Sigmoid colon (tissue), 7 donors: ENCODE measurements around the gene MAPK7. TPM values are rescaled to one million over a fixed set of nuclear protein-coding genes. Genes with fewer than 3 reads are reported as not detected.
"Not testable (repeated sequence)": the region's sequence is repeated elsewhere in the genome, so short reads cannot be mapped to it uniquely, and the experiment has no call there.

Experiments used
- DNase-seq: peaks from one replicate; pipeline ENCODE4 v3.0.0-alpha.2; 2019
- H3K27ac ChIP-seq, 4 donors: fragments of 200-600 bp; sonication (generic); one replicate each; pipeline ENCODE4 v1.5.1; 2016 to 2019; ENCODE audit warnings: mild to moderate bottlenecking in 1 of 4
- H3K27me3 ChIP-seq, 3 donors: fragments of 200-600 bp; sonication (generic); one replicate each; pipeline ENCODE4 v1.5.1; 2019; ENCODE audit warnings: mild to moderate bottlenecking in 1 of 3
- H3K36me3 ChIP-seq, 4 donors: fragments of 200-600 bp; sonication (generic); one replicate each; pipeline ENCODE4 v1.5.1; 2016 to 2019
- H3K4me1 ChIP-seq, 4 donors: fragments of 200-600 bp; sonication (generic); one replicate each; pipeline ENCODE4 v1.5.1; 2017 to 2019
- H3K4me3 ChIP-seq, 4 donors: fragments of 200-600 bp; sonication (generic); one replicate each; pipeline ENCODE4 v1.5.1; 2017 to 2019; ENCODE audit warnings: mild to moderate bottlenecking in 2 of 4, moderate library complexity in 1 of 4
- H3K9me3 ChIP-seq, 4 donors: fragments of 200-600 bp in 3 of 4; sonication (generic) in 3 of 4; one replicate each; pipeline versions ENCODE4 v1.5.1 to v1.6.1; 2013 to 2019
- CTCF ChIP-seq, 4 experiments: fragments of 450-650 bp in 3 of 4; fragments of 200-600 bp in 1 of 4; IDR thresholded peaks; one replicate each; pipeline ENCODE4 v1.5.1; 2016 to 2019; ENCODE audit warnings: antibody characterized with exemption in 4 of 4, mild to moderate bottlenecking in 3 of 4, moderate library complexity in 2 of 4
- EP300 ChIP-seq, 4 donors: sonication (generic); formaldehyde crosslinking; IDR thresholded peaks; one replicate each; pipeline ENCODE4 v1.6.1; 2017; ENCODE audit warnings: antibody characterized with exemption in 4 of 4
- POLR2A ChIP-seq, 2 donors: fragments of 450-650 bp; IDR thresholded peaks; one replicate each; pipeline ENCODE4 v1.6.1; 2016; ENCODE audit warnings: antibody characterized with exemption in 2 of 2, mild to moderate bottlenecking in 2 of 2, moderate library complexity in 2 of 2
- POLR2AphosphoS5 ChIP-seq, 4 donors: sonication (generic); formaldehyde crosslinking; IDR thresholded peaks; one replicate each; pipeline ENCODE4 v1.6.1; 2017; ENCODE audit warnings: antibody characterized with exemption in 4 of 4
- WGBS, 2 donors: extraction: QIAGEN DNeasy Blood & Tissue Kit; methylation state at CpG; one replicate each; pipeline ENCODE4 v1.1.7; 2013; 5-methylcytosine and 5-hydroxymethylcytosine counted together
- intact Hi-C: fragments of 100-400 bp; cut with DNase I; formaldehyde crosslinking; loops from one replicate; pipeline ENCODE4 v1.15.1; 2023
- polyA plus RNA-seq, 3 donors: library from polyadenylated mRNA; stranded (reverse); fragments of 200-250 nt; gene quantifications; one replicate each; pipeline ENCODE4 v1.2.3, GENCODE V29; 2013
- total RNA-seq, 4 donors: library from RNA; depleted of rRNA; stranded (reverse); fragments of >200 nt; gene quantifications; one replicate each; pipeline ENCODE4 v1.1.0, GENCODE V29; 2016
- donor health status: healthy with polysubstance abuse.
- donor health status: Bipolar disorder and iron deficiency.
- donor health status: healthy.

Gene MAPK7
- total and polyA plus RNA-seq, 7 donors, result 18.3 to 45.7 (median 28.5) TPM

GRCh38 chr17:19348806-19349205, 29.5 kb upstream of the MAPK7 start:
- Histone ChIP-seq H3K4me1 (peaks cover 0 to 31% (median 24%) of the 10 kb centered on the region in 4 donors), H3K27ac (no peak overlapping the region), H3K36me3 (no peaks in the 10 kb centered on the region), H3K9me3 (no peaks in the 10 kb centered on the region), H3K4me3 (no peak overlapping the region), H3K27me3 (no peaks in the 10 kb centered on the region)
- intact Hi-C loops, result no loop called here
- WGBS, 2 donors, result 90 to 93% methylated on average over 9 of the region's 9 CpGs
- TF ChIP-seq EP300 (IDR thresholded peaks at IDR 0.05) (no peak), CTCF (IDR thresholded peaks at IDR 0.05) (no peak), POLR2A (IDR thresholded peaks at IDR 0.05) (no peak), POLR2AphosphoS5 (IDR thresholded peaks at IDR 0.05) (no peak)
- DNase-seq, result peak; percentile 58

DNA sequence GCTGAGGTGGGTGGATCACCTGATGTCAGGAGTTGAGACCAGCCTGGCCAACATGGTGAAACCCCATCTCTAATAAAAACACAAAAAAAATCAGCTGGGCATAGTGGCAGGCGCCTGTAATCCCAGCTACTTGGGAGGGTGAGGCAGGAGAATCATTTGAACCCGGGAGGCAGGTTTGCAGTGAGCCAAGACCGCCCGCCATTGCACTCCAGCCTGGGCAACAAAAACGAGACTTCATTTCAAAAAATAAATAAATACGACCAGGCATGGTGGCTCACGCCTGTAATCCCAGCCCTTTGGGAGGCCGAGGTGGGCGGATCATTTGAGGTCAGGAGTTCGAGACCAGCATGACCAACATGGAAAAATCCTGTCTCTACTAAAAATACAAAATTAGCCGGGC, 24.9 kb upstream of the MAPK7 start:
- WGBS, 2 donors, result 95% methylated on average over 11 of the region's 11 CpGs
- intact Hi-C loops, H3K9me3 ChIP-seq, H3K27me3 ChIP-seq, H3K27ac ChIP-seq, H3K4me1 ChIP-seq, H3K4me3 ChIP-seq: not testable (repeated sequence)
- peak; percentile 44 for DNase-seq
- H3K36me3 ChIP-seq, result peaks cover 0 to 16% (median 0%) of the 10 kb centered on the region in 4 donors

- Histone ChIP-seq H3K27me3 (no peaks in the 10 kb centered on the region), H3K4me3 (no peak overlapping the region), H3K27ac (no peak overlapping the region), H3K4me1 (no peaks in the 10 kb centered on the region), H3K36me3 (peaks cover 0 to 19% (median 2%) of the 10 kb centered on the region in 4 donors), H3K9me3 (no peaks in the 10 kb centered on the region)
- DNase-seq, result no peak
- intact Hi-C loops, result no loop called here
- TF ChIP-seq EP300 (IDR thresholded peaks at IDR 0.05) (no peak), POLR2A (IDR thresholded peaks at IDR 0.05) (no peak), CTCF (IDR thresholded peaks at IDR 0.05) (no peak), POLR2AphosphoS5 (IDR thresholded peaks at IDR 0.05) (no peak)
- 80% methylated on average over 6 of the region's 6 CpGs for WGBS, 2 donors
These were observed 23.6 kb upstream of the MAPK7 start for GRCh38 chr17:19354748-19355147.

- peak; percentile 40 for DNase-seq
- Histone ChIP-seq H3K4me3 (no peak overlapping the region), H3K4me1 (peaks cover 0 to 11% (median 9%) of the 10 kb centered on the region in 4 donors), H3K9me3 (no peaks in the 10 kb centered on the region), H3K27ac (no peak overlapping the region), H3K27me3 (no peaks in the 10 kb centered on the region), H3K36me3 (peaks cover 0 to 19% (median 2%) of the 10 kb centered on the region in 4 donors)
- TF ChIP-seq POLR2A (IDR thresholded peaks at IDR 0.05), result no peak
- TF ChIP-seq EP300 (IDR thresholded peaks at IDR 0.05), result no peak
- WGBS, 2 donors, result 69 to 85% methylated on average over 7 of the region's 7 CpGs
- intact Hi-C loops, result no loop called here
These were observed 20.9 kb upstream of the MAPK7 start for GRCh38 chr17:19357351-19357750.

- peak; percentile 28 for DNase-seq
- Histone ChIP-seq H3K27ac (no peak overlapping the region), H3K36me3 (peaks cover 0 to 19% (median 2%) of the 10 kb centered on the region in 4 donors), H3K27me3 (no peaks in the 10 kb centered on the region), H3K9me3 (no peaks in the 10 kb centered on the region), H3K4me3 (no peak overlapping the region), H3K4me1 (peaks cover 0 to 12% (median 9%) of the 10 kb centered on the region in 4 donors)
- intact Hi-C loops, result no loop called here
- WGBS, 2 donors, result 82 to 86% methylated on average over 7 of the region's 7 CpGs
- TF ChIP-seq POLR2A (IDR thresholded peaks at IDR 0.05), result no peak
- no peak for TF ChIP-seq POLR2AphosphoS5 (IDR thresholded peaks at IDR 0.05)
- TF ChIP-seq CTCF (IDR thresholded peaks at IDR 0.05), result no peak
- TF ChIP-seq EP300 (IDR thresholded peaks at IDR 0.05), result no peak
These were observed 20.5 kb upstream of the MAPK7 start for GRCh38 chr17:19357761-19358160.

- Histone ChIP-seq H3K36me3 (peaks cover 0 to 19% (median 2%) of the 10 kb centered on the region in 4 donors), H3K4me1 (peaks cover 0 to 18% (median 16%) of the 10 kb centered on the region in 4 donors), H3K27ac (no peak overlapping the region), H3K9me3 (no peaks in the 10 kb centered on the region), H3K27me3 (no peaks in the 10 kb centered on the region), H3K4me3 (no peak overlapping the region)
- WGBS, 2 donors, result 87 to 93% methylated on average over 7 of the region's 7 CpGs
- TF ChIP-seq POLR2AphosphoS5 (IDR thresholded peaks at IDR 0.05), result no peak
- no peak for TF ChIP-seq EP300 (IDR thresholded peaks at IDR 0.05)
- no peak for TF ChIP-seq POLR2A (IDR thresholded peaks at IDR 0.05)
- TF ChIP-seq CTCF (IDR thresholded peaks at IDR 0.05), result no peak
- intact Hi-C loops, result no loop called here
- DNase-seq, result peak; percentile 52
These were observed 19.1 kb upstream of the MAPK7 start for GRCh38 chr17:19359151-19359550.
